ENCODE measurements around the gene JMJD7.

DNA sequence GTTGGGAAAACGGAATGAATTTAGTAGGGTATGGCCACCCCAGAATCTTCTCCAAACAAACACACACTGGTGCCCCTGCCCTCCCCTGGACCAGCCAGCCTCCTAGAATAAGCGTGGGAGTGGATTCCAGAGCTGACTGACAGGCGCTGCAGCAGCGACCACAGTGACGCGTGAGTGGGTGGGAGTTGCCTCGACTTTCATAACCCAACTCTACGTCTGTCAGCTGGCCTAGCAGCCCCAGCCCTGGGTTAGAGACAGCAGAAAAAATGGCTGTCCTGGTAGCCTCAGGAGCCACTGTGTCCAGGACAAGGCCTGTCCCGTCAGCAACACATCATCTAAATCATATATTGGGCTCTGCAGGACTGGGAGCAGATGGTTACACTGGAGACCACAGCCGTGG, 20.7 kb downstream of the JMJD7 start:
- TF ChIP-seq CTCF (IDR thresholded peaks at IDR 0.05) (no peak), POLR2A (IDR thresholded peaks at IDR 0.05) (no peak)
